Nucleus accumbens (tissue), 56 donors: ENCODE results near the gene DCLK1.

Experiments
- DNase-seq, 56 donors: peaks; one replicate each; lab custom pipeline; 2025; lab: John Stamatoyannopoulos, UW

The DCLK1 gene

DNA sequence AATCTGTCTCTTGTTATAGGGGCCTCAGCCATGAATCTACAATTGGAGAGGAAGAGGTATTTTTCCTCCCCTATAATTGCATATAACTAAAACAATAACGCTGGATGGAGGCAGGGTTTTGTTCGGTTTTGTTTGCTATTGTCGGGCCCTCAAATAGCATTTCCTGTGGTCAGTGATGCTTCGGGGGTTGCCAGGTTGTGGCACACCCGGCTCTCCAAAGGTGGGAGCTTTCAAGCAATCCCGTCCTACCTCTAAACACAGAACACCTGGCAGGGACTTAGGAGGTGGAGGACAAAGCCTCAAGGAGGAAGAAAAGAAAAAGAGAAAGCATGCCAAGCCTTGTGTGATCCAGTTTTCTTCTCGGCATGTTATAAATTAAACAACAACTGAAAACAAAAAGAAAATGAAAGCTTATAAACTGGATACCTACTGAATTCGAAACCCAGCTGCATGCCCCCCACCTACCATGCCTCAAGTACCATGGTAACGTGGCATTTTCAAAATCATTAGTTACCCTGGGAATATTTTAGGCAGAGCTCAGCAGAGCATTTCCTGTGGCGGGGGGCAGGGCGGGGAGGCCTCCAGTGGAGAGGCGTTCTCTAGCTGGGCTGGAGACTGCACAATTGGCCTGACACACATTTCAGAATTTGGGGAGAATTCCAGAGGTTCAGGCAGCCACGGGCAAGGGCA lies 213.8 kb downstream of the DCLK1 start:
- peak in 5 of 56 donors; percentile 12 to 33 (median 22) for DNase-seq

DNA sequence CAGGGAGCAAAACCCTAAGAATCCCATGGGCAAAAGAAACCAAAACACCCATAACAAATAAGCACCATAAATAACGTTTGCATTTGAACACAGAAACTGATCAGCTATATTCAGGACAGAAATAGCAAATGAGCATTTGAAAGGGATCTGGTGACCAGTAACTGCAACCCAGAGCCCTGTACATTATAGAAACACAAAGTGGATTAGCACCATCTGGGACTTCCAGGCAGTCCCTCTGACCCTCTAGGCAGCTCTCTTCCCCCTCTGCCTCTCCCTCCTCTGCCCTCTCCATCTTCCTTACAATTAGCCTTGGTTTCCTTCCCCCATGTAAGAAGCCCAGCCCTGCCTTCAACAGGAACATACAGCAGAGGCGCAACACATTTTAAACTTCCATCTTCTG lies 215.0 kb downstream of the DCLK1 start:
- no peak for DNase-seq

DNA sequence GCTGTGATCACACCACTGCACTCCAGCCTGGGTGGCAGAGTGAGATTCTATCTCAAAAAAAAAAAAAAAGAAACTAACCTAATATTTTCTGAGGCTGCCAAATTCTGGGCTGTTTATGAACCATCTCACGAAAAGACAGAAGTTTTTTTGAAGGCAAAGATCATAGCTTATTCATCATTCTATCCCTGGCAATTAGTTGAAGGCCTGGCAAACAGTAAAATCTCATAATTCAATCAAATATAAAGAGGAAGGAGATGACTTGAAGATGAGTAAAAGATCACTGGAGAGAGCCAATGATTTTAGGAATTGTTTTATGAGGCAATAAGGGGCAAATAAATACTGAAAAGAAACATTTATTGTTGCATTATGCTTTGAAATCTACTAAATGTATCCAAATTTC lies 216.5 kb downstream of the DCLK1 start:
- no peak for DNase-seq

DNA sequence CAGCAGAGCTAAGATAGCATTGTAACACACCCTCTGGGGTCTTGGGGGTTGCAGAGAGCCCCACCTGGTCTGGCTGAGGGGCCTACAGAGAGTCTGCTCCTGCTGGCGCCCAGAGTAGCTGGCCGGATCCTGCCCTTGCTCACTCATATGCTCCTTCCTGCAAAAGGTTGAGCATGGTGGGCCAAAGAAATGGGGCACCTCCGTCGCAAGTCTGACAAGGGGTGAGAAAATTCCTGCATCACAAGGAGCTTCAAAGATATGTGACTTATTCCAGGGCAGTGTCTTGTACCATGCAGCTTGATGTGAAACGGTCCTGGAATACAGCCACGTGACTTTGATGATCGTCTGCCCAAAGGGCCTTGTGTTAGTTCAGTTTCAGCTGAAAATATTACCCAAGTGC lies 218.3 kb downstream of the DCLK1 start:
- DNase-seq: no peak

DNA sequence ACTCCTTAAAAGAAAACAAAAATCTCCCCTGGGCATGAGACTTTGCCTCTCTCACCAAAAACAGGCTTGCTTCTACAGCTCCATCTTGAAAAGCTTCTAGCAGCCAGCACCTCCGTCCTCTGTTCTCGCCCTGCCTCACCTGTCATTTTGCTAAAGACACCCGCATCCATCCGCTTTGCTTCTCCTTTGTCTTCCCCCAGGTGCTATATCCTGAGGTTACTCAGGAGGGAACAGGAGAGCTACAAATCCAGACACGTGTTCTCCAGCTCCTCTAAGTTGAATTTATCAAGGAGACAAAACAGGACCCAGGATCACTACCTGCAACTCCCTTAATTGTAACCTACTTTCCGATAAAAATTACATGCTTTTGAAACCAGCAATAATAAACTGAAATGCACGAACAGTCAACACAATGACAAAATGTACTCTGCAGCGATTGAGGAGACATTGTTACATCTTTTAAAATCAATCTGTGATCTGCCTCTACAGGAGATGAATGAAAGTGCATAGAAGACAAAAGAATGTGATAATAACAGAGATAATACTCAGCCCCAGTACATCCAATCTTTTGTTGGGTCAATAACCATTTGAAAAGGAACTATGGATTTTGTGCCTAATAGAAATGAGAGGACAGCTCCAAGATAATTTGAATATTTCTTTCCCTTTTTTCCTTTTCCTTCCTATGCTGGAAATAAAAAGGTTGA lies 221.2 kb downstream of the DCLK1 start:
- DNase-seq: peak in 4 of 56 donors; percentile 6 to 35 (median 14)

DNA sequence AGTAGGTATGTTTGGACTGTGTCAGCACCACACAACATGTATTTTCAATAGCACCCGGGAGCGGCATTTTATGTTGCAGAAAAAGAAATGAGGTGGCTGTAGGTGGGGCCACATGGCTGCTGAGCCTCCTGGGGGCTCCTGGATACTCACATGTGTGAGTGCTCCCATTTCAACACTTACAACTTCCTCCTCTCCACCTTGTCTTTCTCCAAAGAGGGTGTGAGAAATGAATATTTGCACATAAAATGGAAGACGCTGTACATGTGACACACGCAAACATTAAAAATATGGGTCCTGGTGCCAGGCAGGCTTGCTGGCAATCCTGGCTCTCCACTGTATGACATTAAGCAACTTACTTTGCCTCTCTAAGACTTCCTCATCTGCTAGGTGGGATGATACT lies 222.1 kb downstream of the DCLK1 start:
- no peak for DNase-seq

DNA sequence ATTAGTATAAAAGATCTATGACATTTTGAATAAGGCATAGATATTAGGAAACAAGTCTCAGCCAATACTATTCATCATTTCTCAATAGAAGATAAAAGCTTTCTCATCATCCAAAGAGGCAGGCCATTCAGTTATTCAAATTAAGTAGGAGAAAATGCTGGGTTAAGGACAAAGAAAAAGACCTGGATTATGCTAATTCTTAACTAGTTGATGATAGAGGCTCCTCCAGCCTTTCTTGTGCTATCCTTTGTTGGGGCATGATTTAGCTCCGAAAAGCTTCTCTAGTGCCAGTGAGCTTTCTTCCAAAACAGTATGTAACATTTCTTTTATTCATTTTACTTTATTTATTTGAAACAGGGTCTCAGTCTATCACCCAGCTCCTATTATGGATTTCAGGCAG lies 223.0 kb downstream of the DCLK1 start:
- no peak for DNase-seq

DNA sequence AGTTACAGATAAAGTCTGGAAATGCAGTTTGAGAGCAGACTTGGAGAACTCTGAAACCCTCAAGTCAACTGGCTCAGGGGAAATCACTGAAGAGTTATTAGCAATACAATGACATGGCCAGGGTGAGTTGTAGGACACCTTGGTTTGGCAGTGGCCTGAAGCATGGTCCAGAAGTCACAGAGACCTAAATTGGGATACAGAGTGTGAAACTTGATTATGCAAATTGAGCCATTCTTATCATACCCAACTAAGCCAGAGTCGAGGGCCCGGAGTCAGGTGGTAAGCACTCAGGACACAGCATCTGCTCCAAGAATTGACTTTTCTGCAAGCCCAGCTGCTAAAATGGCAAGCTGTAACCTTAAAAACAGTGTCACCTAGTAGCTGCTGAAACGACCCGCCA lies 224.5 kb downstream of the DCLK1 start:
- DNase-seq: no peak

DNA sequence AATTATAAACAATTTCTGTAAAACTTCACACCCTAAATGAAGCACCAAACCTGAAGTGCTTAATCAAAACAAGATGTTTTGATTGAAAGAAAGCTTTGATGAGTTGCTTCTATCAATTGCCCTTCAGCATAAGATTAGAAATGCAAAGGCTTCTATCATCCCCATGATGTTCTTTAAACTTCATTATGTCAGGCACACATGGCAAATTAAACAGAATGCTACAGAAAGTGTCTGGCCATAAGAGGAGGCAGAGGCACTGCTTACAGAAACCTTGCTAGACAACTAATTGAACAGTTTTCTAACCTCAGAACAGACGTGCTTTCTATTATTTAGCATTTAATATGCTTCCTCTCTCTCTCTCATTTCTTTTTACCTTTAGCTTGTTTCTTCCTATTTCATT lies 228.1 kb downstream of the DCLK1 start:
- DNase-seq: no peak

DNA sequence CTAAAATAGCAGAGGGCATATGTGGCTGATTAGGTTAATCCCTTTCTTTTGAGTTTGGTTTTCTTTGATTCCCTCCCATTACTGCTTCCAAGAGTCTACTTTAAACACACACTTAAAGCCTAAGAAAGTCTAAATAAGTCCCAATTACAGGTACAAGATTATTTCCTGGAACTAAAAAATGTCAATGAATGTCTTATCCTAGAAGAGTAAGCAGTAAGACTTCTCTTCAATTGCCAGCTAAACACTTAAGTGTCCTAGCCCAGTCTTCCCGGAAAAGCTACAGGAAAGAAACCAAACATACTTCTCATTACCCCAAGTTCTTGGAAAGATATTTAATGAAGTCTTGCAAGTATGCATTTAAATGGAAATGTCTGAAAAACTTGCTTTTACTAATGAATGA lies 233.1 kb downstream of the DCLK1 start:
- DNase-seq: no peak

DNA sequence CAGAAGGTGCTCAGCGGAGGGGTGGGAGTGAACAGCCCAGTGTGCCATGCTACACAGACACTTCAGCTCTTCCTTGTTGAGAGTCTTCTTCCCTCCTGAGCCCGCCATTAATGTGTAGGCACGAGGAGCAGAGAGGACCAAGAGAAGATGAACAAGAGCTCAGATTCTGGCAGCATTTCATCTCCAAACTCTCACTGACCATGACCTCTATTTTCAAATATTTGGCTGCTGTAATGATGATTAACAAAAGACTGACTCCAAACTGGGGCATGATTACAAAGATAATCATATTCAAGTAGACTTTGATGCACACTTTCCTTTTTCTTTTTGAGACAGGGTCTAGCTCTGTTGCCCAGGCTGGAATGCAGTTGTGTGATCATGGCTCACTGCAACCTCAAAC lies 236.5 kb downstream of the DCLK1 start:
- DNase-seq: no peak

DNA sequence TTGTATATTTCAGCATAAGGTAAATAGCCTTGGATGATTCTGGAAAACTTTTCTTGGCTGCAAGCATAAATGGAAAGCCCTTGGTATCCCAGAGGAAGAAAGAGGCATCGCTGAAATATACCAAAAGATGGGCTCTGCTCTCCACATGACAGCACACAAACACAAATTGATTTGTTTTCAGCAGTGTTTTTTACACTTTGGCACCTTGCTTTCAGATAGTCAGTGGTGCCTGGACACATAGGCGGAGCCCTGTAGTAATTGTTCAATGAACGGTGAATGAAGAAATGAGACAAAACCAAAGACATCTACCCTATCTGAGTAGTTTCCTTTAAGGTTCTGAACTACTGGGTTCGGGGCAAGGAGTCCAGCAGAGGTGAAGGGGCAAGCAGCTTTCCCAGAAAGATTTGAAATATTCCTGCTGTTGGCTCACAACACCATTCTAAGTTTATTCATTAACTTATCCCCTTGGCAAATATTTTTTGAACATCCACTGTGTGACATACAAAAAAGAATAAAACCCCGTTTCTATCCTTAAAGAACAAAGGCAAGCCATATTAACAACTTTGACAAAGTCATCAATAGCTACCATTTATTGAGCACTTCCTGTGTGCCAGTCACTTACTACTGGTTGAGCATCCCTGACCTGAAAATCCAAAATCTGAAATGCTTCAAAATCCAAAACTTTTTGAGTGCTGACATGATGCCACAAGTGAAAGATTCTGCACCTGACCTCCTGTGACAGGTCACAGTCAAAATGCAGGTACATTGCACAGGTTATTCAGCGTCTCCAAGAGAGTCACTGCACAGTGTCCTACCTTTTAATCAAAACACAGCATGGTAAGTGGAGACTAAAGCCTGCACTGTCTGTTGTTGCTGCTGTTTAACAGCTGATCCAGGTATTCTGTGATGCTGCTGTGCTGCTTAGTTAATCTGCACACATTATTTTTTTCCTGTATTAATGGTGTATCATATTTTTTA lies 238.1 kb downstream of the DCLK1 start:
- DNase-seq: no peak

DNA sequence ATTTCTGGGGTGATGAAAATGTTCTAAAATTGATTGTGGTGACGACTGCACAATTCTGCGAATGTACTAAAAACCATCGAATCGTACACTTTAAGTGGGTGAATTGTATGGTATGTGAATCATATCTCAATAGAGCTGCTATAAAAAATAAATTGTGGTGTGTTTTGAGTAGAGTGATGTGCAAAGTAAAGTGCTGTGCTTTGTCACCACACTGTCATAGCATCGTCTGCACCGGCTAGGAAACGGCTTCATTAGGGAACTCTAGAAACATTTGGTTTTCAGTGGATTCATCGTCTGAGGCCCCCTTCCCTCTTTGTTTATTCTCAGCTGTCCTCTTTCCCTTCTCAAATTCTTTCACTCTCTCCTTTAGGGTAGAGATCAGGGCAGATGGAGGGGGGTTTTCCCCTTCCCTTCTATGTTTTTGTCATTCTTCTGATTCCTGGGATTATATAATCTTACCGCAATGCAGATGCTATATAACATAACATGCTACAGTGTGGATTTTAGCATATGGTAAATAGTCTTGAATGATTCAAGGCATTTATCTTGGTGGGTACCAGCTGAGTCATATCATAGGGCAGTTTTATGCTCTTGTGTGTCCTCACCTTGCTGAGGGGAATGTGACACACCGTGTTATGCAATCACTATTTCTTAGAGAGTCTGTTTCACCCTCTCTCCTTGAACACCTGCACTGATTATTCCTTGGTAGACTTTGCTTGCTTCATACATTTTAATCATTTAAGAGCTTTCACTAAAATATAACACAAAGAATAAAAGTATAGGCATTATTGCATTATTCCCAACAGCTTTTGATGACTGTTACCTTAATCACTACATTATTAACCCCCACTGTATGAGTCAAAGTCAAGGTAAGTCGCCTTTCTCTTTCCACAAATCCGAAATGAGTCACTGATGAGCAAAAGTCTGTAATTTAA lies 239.4 kb downstream of the DCLK1 start:
- DNase-seq: no peak

DNA sequence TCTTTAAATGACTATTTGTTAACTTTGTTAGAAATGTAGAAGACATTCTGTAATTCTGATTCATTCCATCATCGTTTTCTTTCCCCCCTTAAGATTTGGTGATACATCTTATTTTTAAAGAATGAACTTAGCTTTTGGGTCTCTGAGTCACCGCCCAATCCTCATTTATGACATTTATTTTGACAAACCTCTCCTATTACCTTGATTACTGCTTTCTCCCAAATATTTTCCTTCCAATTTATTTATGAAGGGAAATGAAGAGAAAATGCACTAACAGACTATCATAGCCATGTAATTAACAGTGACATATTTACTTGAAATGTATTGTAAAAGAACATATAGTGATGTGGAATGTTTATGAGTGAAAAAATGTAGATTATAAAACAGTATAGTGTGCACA lies 241.6 kb downstream of the DCLK1 start:
- no peak for DNase-seq

DNA sequence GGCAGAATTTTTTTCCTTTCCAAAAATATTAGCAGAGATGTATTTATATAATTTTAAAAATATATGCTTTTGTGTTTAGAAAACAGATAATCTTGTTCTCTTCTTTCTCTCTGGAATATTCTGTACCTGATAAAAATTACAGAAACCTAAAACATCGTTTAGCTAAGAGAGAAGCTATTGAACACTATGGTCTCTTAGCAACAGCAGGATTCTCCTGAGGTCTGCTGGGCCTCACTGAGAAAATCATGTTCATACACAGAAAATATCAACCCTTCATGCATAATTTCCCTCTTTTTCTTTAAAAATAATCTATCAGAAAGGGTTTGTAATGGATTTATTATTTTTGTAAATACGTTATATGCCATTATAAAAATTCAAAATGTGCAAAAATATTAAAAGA lies 242.2 kb downstream of the DCLK1 start:
- DNase-seq: no peak

DNA sequence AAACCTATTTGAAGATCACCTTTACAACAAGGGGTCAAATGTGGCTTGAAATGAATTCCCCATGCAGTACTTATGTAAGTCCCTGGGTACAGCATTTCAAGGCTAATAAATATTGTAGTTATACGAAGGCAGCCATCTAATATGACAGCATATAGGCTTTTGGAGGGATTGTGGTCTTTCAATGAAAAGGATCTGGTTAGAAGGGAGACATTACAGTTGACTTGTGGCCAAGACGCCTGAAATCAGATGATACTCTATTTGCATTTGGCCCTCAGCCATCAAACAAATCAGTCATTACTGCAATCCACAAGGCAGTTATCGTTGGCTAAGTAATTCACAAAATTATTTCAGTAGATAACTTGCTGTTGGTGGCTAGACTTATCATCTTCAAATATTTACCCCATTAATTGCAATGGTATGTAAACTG lies 242.7 kb downstream of the DCLK1 start:
- DNase-seq: peak in 3 of 56 donors; percentile 21 to 25 (median 22)

DNA sequence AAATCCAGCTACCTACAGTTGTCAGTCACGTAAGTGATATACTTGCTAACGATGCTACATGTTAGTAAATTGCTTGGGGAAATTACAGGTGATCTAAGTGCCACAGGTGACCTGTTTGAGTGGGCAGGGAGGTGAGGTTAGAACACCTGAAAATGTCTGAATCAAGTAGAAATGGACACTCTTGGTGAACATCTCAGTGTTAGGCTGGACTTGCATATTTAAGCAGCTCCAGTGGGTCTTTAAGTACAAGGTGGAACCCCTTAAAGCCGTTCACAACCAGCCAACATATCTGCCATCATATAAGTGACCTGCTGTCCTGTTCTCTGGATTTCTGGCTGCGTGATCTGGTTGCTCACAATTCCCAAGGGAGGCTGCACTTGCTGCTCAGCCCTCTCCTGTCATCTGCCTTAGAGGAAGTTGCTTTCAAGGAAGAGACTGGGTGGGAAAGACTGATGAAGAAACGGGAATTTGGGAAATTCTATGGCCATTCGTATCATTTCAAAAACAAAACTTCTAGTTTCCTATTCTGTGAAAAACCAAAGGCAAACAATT lies 244.0 kb downstream of the DCLK1 start:
- no peak for DNase-seq

DNA sequence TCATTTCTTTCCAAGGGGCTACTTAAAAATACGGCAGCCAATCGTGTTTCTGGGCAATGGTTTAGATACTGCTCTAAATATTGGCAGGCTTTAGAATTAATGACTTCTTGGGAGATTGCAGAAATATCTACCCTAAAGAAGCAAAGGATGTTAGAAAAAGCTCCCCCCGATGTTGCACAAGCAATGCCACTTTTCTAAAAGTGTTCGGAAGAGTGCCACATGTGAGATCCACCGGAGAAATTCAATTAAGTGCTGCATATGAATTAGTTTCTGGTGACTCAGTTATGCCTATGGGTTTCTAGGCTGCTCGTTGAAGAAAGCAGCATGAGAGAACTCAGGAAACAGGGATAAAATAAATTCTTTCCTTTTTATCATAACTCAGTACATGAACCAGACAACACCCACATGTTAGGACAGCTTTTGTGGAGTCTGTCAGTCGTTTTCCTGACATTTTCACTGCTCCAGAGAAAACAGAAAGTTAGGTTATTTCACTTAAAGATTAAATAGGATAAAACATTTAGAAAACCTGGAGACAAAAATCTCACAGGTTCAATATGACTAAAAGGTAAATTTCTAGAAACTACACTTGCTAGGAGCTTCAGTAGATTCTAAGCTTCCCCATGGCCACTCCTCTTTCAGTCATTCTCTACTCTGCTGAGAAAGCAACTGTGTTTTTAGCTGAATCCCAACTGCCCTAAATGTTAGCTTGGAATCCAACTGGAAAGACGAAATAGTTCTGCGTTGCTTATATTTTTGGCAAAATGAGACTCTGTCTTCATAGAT lies 244.7 kb downstream of the DCLK1 start:
- no peak for DNase-seq

DNA sequence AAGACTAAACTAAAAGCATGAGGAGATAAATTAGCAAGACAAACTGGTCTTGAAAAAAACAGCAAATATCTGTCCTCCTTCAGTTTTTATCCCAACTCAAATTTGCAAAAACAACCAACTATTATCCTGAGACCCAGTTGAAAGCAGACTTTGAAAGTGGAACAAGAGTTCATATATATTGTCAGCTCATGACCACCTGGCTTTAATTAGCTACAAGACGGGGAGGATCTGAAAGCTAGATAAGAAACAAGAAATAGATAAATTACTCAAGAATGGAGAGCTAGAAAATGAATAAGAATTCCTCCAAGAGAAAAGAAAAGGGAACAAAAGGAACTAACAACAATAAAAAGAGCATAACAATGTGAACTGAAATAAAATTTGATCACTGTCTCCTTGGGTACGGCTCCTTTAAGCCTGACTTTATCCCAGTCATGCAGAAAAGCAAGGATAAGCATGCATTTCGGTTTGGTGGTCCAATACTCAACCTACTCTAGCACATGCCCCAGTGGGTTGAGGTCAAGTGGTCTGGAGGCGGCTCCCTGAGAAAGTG lies 246.9 kb downstream of the DCLK1 start:
- DNase-seq: no peak
